Neural cell (in vitro differentiated cells): ENCODE measurements around the gene NATD1. TPM values are rescaled to one million over a fixed set of nuclear protein-coding genes. Genes with fewer than 3 reads are reported as not detected.

Experiments
- H2AFZ ChIP-seq: fragments of 200-600, 300-800 bp; sonication (generic), shearing (Covaris generic); 2 replicates; pipeline ENCODE4 v1.6.0; 2014; ENCODE audit warnings: low read depth, mild to moderate bottlenecking, antibody characterized with exemption, low read length, moderate library complexity
- H3F3A ChIP-seq: fragments of 200-600 bp; shearing (Covaris generic); 2 replicates; pipeline ENCODE4 v1.6.1; 2016; ENCODE audit warnings: mild to moderate bottlenecking, moderate library complexity, mixed read lengths, antibody characterized with exemption, low read length; ENCODE audit not compliant: insufficient read depth, poor library complexity, severe bottlenecking
- H3K27ac ChIP-seq: fragments of 200-600, 300-800 bp; sonication (generic), shearing (Covaris generic); 2 replicates; pipeline ENCODE4 v1.5.1; 2014; ENCODE audit warnings: mild to moderate bottlenecking, low read length, moderate library complexity
- H3K27me3 ChIP-seq: fragments of 300-800, 200-600 bp; sonication (generic), shearing (Covaris generic); 2 replicates; pipeline ENCODE4 v1.6.0; 2014; ENCODE audit warnings: mild to moderate bottlenecking, low read depth, low read length, moderate library complexity; ENCODE audit not compliant: insufficient read depth
- H3K36me3 ChIP-seq: fragments of 300-800, 200-600 bp; sonication (generic), shearing (Covaris generic); 2 replicates; pipeline ENCODE4 v1.5.1; 2014; ENCODE audit warnings: mild to moderate bottlenecking, antibody characterized with exemption, low read length, moderate library complexity; ENCODE audit not compliant: insufficient read depth
- H3K4me2 ChIP-seq: fragments of 300-800, 200-600 bp; sonication (generic), shearing (Covaris generic); 2 replicates; pipeline ENCODE4 v1.6.0; 2014; ENCODE audit warnings: mild to moderate bottlenecking, low read length
- H3K4me3 ChIP-seq: fragments of 300-800, 200-600 bp; sonication (generic), shearing (Covaris generic); 2 replicates; pipeline ENCODE4 v1.5.1; 2014; ENCODE audit warnings: mild to moderate bottlenecking, low read length, moderate library complexity
- H3K79me2 ChIP-seq: fragments of 200-600 bp; shearing (Covaris generic); replicated peaks from 2 replicates; pipeline ENCODE4 v1.6.0; 2014; ENCODE audit warnings: mild to moderate bottlenecking, low read length, moderate library complexity; ENCODE audit not compliant: insufficient read depth
- H3K9ac ChIP-seq: fragments of 300-800, 200-600 bp; sonication (generic), shearing (Covaris generic); 2 replicates; pipeline ENCODE4 v1.6.1; 2016; ENCODE audit warnings: mild to moderate bottlenecking, low read length, mixed read lengths
- H3K9me2 ChIP-seq: fragments of 200-600 bp; shearing (Covaris generic); 2 replicates; pipeline ENCODE4 v1.6.1; 2016; ENCODE audit warnings: mild to moderate bottlenecking, low read length, mixed read lengths; ENCODE audit not compliant: insufficient read depth
- H3K9me3 ChIP-seq: fragments of 200-600, 300-800 bp; sonication (generic), shearing (Covaris generic); 2 replicates; pipeline ENCODE4 v1.6.1; 2016; ENCODE audit warnings: mild to moderate bottlenecking, mixed run types, low read length, moderate library complexity, mixed read lengths
- H4K20me1 ChIP-seq: fragments of 200-600 bp; shearing (Covaris generic); 2 replicates; pipeline ENCODE4 v1.6.1; 2016; ENCODE audit warnings: mild to moderate bottlenecking, mixed run types; ENCODE audit not compliant: insufficient read depth
- CTCF ChIP-seq: fragments of 450-650 bp; IDR thresholded peaks from 2 replicates; pipeline ENCODE4 v1.5.1; 2014; ENCODE audit warnings: antibody characterized with exemption, mild to moderate bottlenecking, moderate library complexity; ENCODE audit not compliant: poor library complexity, severe bottlenecking
- EP300 ChIP-seq: fragments of 450-650 bp; conservative IDR thresholded peaks from 2 replicates; pipeline ENCODE4 v1.6.1; 2014; ENCODE audit warnings: antibody characterized with exemption, mild to moderate bottlenecking, moderate library complexity; ENCODE audit not compliant: poor library complexity, severe bottlenecking
- EZH2 ChIP-seq: fragments of 200-600, 300-800 bp; shearing (Covaris generic), sonication (generic); IDR thresholded peaks from 2 replicates; pipeline ENCODE4 v1.6.1; 2014; ENCODE audit warnings: antibody characterized with exemption, low read length, borderline replicate concordance, mild to moderate bottlenecking; ENCODE audit not compliant: insufficient read depth, poor library complexity, severe bottlenecking
- MXI1 ChIP-seq: fragments of 450-650 bp; conservative IDR thresholded peaks from 2 replicates; pipeline ENCODE4 v1.6.1; 2014; ENCODE audit warnings: antibody characterized with exemption, mild to moderate bottlenecking; ENCODE audit not compliant: poor library complexity, severe bottlenecking
- POLR2AphosphoS5 ChIP-seq: IDR thresholded peaks from 2 replicates; pipeline ENCODE4 v1.6.1; 2012
- RAD21 ChIP-seq: fragments of 450-650 bp; conservative IDR thresholded peaks from 2 replicates; pipeline ENCODE4 v1.6.1; 2014; ENCODE audit warnings: antibody characterized with exemption, mild to moderate bottlenecking, moderate library complexity
- REST ChIP-seq: IDR thresholded peaks from 2 replicates; pipeline ENCODE4 v1.6.1; 2012; ENCODE audit warnings: borderline replicate concordance
- SMC3 ChIP-seq: fragments of 450-650 bp; conservative IDR thresholded peaks from 2 replicates; pipeline ENCODE4 v1.6.1; 2014; ENCODE audit warnings: antibody characterized with exemption, mild to moderate bottlenecking, moderate library complexity; ENCODE audit not compliant: poor library complexity
- TAF1 ChIP-seq: IDR thresholded peaks from 2 replicates; pipeline ENCODE4 v1.6.1; 2012; ENCODE audit warnings: low read depth
- polyA plus RNA-seq: library from polyadenylated mRNA; depleted of rRNA; stranded (reverse); fragments of >200 nt; gene quantifications from 2 replicates; pipeline ENCODE4 v1.2.3, GENCODE V29; 2014

NATD1 gene
- polyA plus RNA-seq, 1 donor from 2014 or later: 2.8 TPM

GRCh38 chr17:21263376-21263775 is 10.2 kb upstream of the NATD1 start:
- Histone ChIP-seq H2AFZ (no peak overlapping the region), H3K27me3 (no peaks in the 10 kb centered on the region), H3K4me3 (no peak overlapping the region), H3F3A (no peaks in the 10 kb centered on the region), H4K20me1 (no peaks in the 10 kb centered on the region), H3K9me3 (no peaks in the 10 kb centered on the region), H3K36me3 (no peaks in the 10 kb centered on the region), H3K9me2 (no peaks in the 10 kb centered on the region), H3K4me2 (no peak overlapping the region), H3K27ac (no peak overlapping the region), H3K9ac (no peak overlapping the region), H3K79me2 (no peaks in the 10 kb centered on the region)
- TF ChIP-seq TAF1 (no peak), REST (no peak), POLR2AphosphoS5 (no peak), MXI1 (no peak), CTCF (no peak), RAD21 (no peak), EP300 (no peak), SMC3 (no peak), EZH2 (no peak)

GRCh38 chr17:21262259-21262993 is 9.2 kb upstream of the NATD1 start:
- TF ChIP-seq EP300 (no peak), EZH2 (no peak), MXI1 (no peak), REST (no peak), POLR2AphosphoS5 (no peak), CTCF (no peak), RAD21 (no peak), TAF1 (no peak), SMC3 (no peak)
- Histone ChIP-seq H3K9me3 (no peaks in the 10 kb centered on the region), H3F3A (no peaks in the 10 kb centered on the region), H3K4me2 (no peak overlapping the region), H3K27me3 (no peaks in the 10 kb centered on the region), H4K20me1 (no peaks in the 10 kb centered on the region), H3K79me2 (no peaks in the 10 kb centered on the region), H2AFZ (no peak overlapping the region), H3K27ac (no peak overlapping the region), H3K4me3 (no peak overlapping the region), H3K36me3 (no peaks in the 10 kb centered on the region), H3K9ac (no peak overlapping the region), H3K9me2 (no peaks in the 10 kb centered on the region)
